ENCODE measurements around the gene ITIH1. TPM values are rescaled to one million over a fixed set of nuclear protein-coding genes. Genes with fewer than 3 reads are reported as not detected.

The ITIH1 gene
- total RNA-seq, 1 experiment from 2014 or later, result not detected

DNA sequence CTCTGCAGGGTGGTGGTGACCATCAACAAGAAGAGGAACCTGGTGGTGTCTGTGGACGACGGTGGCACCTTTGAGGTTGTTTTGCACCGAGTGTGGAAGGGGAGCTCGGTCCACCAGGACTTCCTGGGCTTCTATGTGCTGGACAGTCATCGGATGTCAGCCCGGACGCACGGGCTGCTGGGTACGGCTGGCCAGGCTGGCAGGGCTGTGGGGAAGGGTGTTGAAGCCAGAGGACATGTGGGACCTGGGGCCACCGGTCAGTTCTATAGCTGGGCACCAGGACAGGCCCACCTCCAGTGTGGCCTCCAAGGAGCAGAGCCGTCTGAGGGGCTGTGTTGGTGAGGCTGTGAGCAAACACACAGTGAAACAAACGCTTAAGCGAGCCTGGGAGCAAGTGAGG, 13.3 kb downstream of the ITIH1 start:
- DNase-seq (ENCODE audit: low read depth), result no peak

DNA sequence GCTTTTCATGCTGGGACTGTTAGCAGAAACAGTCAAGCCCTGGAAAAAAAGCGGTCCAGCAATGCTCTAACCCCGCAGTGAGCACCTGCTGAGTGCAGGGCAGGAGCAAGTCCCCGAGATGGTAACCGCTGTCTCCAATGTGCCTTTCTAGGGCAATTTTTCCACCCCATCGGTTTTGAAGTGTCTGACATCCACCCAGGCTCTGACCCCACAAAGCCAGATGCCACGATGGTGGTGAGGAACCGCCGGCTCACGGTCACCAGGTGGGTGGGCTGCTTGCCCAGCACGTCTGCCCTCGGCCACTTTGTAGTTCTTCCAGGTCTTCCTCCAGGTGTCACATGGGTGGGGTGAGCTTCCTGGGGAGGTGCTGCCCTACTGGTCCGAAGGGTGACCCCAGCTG, 14.0 kb downstream of the ITIH1 start:
- DNase-seq (ENCODE audit: low read depth), result no peak

DNA sequence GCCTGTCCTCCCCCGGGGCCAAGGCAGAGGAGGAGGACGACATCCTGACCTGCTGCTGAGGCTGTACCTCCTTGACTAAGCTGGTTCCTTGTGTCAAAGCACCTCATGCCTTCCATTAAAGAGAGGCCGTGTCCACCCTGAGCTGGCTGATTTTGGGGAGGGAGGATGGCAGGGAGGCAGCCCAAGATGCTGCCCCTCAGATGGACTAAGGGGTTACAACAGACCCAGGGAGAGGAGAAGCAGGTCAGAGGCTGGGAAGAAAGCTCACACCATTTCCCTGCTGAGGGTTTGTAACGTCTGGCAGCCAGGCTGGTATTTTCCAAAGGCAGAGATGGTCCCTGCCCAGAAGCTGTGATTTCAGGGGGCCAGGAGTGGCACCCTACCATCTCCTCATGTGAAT, 14.5 kb downstream of the ITIH1 start:
- DNase-seq (ENCODE audit: low read depth), result no peak

DNA sequence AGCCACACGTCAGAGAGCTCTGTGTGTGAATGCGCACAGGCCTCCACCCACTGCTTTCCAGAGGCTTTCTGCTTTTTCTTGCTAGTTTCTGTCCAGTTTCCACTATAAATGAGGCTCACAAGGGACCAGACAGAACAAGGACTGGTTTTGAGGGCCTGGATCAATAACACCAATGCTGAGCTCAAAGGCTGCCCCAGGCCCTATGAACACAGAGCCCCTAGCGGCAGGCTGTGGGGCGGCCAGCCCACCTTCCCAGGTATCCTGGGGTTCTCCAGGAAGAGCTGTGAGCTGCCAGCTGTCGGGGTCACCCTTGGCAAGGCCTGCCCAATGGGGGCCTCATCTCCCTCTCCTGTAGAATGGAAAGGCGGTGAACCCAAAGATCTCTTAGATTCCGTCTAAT, 15.0 kb downstream of the ITIH1 start:
- no peak for DNase-seq (ENCODE audit: low read depth)

- DNase-seq (ENCODE audit: low read depth), result peak; percentile 37
Observed at GRCh38 chr3:52792961-52793695, 15.7 kb downstream of the ITIH1 start.

- DNase-seq (ENCODE audit: low read depth), result no peak
Observed at GRCh38 chr3:52793702-52794611, 16.6 kb downstream of the ITIH1 start.

DNA sequence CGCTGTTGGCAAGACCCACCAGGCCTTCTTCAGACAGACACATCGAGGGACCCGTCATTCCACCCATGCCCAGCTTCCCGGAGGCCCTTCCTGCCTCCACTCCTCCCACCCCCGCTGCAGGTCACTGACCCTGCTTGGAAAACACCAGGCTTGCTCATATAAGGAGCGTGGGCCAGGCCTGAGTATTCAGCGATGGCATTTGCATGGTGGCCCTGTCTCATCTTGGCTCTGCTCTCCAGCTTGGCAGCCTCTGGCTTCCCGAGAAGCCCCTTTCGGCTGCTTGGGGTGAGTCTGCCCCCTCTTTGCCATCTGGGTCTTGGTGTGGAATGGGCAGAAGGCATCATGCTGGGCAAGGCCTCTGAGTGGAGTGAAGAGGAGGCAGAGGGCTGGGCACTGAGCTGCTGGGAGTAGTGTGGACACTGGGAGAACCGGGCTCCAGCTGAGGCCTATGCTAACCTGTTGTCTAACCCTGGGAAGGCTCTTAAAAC, 17.3 kb downstream of the ITIH1 start, which contains the start of gene ITIH3:
TSS of gene ITIH3 (plus strand) at position 185 of the 488 bp plus-strand sequence. CDS start at position 193, 8 bp downstream.
- DNase-seq (ENCODE audit: low read depth), result no peak

- DNase-seq (ENCODE audit: low read depth), result no peak
Observed at GRCh38 chr3:52795298-52795900, 18.0 kb downstream of the ITIH1 start.

GRCh38 chr3:52796411-52796810, 19.0 kb downstream of the ITIH1 start:
- DNase-seq (ENCODE audit: low read depth), result no peak

- DNase-seq (ENCODE audit: low read depth), result no peak
Observed at GRCh38 chr3:52798376-52798977, 21.1 kb downstream of the ITIH1 start.

- peak; percentile 27 for DNase-seq (ENCODE audit: low read depth)
Observed at GRCh38 chr3:52798978-52799476, 21.6 kb downstream of the ITIH1 start.

DNA sequence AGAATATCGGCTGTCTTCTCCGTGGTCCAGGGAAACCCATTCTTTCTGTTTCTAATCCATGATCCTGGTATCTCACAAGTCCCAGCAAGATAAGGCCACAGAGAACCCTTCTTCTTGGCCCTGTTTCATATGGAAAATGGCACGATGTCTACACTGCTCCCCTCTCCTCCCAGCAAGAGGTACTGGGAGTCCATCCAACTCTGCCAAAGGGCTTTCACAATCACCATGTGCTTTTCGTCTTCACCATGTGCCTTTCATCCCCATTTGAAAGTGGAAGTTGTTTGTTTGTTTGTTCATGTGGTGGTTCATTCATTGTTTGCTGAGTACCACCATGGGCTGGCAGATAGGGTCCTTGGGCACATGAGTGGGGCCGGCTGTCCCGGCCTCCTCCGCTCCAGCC, 22.7 kb downstream of the ITIH1 start:
- no peak for DNase-seq (ENCODE audit: low read depth)

DNA sequence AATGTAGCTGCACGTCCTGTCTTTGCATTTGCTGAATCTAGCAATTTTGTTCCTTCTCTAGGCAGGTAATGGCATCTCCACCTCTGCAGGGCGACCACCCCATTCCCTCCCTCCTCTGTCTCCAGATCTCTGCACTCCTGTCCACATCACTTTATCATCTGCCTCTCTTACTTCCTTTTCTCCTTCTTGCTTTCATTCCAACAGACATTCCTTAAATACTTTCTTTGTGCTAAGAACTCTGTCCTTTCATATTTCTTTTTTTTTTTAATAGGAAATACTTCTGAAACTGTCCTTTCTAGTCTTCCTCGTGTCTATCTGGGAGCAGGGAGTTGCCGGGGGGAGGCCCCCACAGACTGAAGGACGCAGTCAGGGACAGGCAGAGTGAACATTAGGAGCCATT, 24.4 kb downstream of the ITIH1 start:
- no peak for DNase-seq (ENCODE audit: low read depth)

GRCh38 chr3:52805270-52806039, 28.1 kb downstream of the ITIH1 start:
- no peak for DNase-seq (ENCODE audit: low read depth)

DNA sequence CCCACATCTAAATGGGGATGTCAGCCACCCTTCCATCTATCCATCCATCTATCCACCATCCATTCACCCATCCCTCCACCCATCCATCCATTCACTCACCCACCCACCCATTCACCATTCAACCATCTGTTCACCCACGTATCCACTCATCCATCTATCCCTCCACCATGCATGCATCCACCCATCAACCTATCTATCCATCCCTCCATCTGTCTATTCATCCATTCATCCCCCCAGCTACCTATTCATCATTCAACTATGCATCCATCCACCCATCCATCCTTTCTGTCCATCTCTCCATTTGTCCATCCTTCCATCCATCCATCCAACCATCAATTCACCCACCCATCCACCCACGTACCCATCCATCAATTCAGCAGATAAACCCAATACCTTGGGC, 31.8 kb downstream of the ITIH1 start:
- no peak for DNase-seq (ENCODE audit: low read depth)

DNA sequence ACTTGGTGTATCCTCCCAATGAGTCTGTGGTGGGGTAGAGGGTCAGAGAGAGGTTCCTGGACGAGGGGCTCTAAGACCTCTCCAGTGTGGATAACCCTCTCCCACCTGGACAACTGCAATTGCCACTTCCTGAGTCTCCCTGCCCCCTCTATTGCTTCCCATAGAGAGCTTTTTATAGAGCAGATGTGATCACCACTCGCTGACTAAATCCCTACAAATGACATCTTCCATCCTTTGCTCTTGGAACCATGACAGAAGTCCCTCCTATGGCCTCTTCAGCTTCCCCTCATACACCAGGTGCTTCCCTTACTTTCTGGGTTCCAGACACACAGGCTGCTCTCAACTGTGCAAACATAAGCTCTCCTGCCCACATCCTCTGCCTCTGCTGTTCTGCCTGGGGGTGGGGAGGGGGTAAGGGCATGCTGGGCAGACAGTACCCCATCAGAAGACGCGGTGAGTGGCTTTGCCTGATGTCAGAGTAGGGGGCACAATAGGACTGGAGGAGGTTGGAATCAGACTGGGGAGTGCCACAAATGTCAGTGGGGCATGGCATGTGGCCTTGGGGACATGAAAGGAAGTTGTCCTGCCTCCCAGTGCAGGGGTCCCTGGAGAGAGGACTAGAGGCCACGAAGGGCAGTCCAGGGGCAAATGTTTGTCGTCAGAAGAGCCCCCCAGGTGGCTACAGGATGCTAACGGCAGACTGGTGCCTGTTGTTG, 32.4 kb downstream of the ITIH1 start:
- DNase-seq (ENCODE audit: low read depth), result no peak

DNA sequence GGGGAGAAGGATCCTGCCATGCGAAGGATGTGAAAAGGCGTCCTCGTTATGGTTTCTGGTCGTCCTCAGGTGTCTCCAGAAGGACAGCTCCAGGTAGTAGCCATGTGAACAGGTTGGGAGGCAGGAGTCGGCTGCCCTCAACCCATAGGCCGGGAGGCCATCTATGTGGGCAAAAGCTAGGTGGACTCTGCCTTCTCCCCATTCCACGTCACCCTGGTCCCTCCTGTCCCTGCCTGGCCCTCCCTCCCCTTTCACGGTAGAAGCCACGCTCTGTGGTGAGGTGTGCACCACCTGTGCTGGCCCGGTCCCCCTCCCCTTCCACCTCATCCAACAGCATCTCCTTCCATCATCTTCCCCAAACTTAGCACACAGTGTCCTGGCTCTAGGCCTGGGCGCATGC, 33.5 kb downstream of the ITIH1 start:
- no peak for DNase-seq (ENCODE audit: low read depth)

DNA sequence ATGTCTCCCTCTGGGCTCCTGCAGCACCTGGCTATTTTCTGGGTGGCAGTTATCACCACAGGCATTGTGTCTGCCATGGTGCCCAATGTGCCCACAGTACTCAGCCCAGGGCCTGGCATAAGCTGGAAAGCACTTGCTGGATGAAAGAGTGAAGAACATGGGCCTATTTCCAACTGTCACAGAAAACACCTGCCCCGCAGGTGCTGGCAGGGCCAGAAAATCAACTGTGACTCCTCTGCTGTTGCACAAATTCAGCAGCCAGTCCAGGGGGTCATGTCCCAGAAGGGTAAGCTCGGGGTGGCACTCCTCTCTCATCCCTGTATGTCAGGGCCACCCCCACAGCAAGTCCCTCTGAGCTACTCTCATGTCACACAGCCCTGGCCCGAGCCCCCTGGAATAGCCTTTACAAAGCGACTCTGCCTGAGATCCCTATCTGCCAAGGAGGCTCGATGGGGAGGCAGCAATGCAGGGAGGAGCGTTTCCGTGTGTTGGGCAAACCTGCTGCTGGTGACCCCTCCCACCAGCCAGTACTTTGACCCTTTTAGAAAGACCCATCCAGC, 34.1 kb downstream of the ITIH1 start:
- no peak for DNase-seq (ENCODE audit: low read depth)

GRCh38 chr3:52813810-52814209, 36.4 kb downstream of the ITIH1 start:
- no peak for DNase-seq (ENCODE audit: low read depth)

DNA sequence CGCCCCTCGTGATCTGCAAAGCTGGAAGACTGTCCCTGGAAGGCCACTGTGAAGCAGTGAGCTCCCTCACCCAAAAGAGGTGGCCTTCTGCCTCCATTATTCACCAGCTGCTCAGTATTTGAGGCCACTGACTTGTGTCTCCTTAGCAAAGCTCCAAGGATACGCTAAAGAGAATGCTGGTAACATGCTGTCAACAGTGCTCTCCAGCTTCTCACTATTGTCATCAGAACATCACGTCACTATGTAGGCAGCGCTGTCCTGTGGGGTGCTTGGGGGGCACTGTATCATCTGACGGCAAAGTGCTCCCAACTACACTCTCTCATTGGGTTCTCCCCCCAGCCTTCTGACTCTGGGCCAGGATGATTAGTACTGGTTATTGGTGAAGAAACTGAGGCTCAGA, 38.8 kb downstream of the ITIH1 start:
- no peak for DNase-seq (ENCODE audit: low read depth)

Measured in Daoy (cell line).